HL-60/S4 treated with phorbol 12-myristate 13-acetate at 8.2 ng/mL for 4 days and 3 days (cell line): ENCODE results near the gene TIAM1.

Experiments
- in situ Hi-C: fragments of 300-500 bp; cut with MboI; formaldehyde crosslinking; loops from 2 replicates; pipeline ENCODE4 v1.15.0; 2022; ENCODE audit warnings: low sequenced_read_pairs

TIAM1 gene

GRCh38 chr21:31218830-31219608, 125.0 kb downstream of the TIAM1 start:
- in situ Hi-C loops = no loop called here

- in situ Hi-C loops = no loop called here
Measured at GRCh38 chr21:31216206-31216605, 127.9 kb downstream of the TIAM1 start.

- in situ Hi-C loops = no loop called here
Measured at GRCh38 chr21:31213787-31214186, 130.3 kb downstream of the TIAM1 start.

GRCh38 chr21:31211836-31212235, 132.2 kb downstream of the TIAM1 start:
- in situ Hi-C loops = no loop called here

- in situ Hi-C loops = no loop called here
Measured at GRCh38 chr21:31205412-31205811, 138.6 kb downstream of the TIAM1 start.

GRCh38 chr21:31204801-31205200, 139.3 kb downstream of the TIAM1 start:
- in situ Hi-C loops = no loop called here

GRCh38 chr21:31203431-31204054, 140.5 kb downstream of the TIAM1 start:
- in situ Hi-C loops = no loop called here

GRCh38 chr21:31201548-31201947, 142.5 kb downstream of the TIAM1 start:
- in situ Hi-C loops = no loop called here

GRCh38 chr21:31201144-31201543, 142.9 kb downstream of the TIAM1 start:
- in situ Hi-C loops = no loop called here

- in situ Hi-C loops = loop anchor here (10.0 kb wide), 1 partner anchor 386 kb away; no protein-coding TSS in a partner anchor
Measured at GRCh38 chr21:31198575-31198974, 145.5 kb downstream of the TIAM1 start.

- in situ Hi-C loops = loop anchor here (10.0 kb wide), 1 partner anchor 388 kb away; no protein-coding TSS in a partner anchor
Measured at GRCh38 chr21:31196724-31197123, 147.3 kb downstream of the TIAM1 start.

GRCh38 chr21:31195334-31196015, 148.6 kb downstream of the TIAM1 start:
- in situ Hi-C loops = loop anchor here (10.0 kb wide), 1 partner anchor 389 kb away; no protein-coding TSS in a partner anchor

GRCh38 chr21:31194510-31195293, 149.4 kb downstream of the TIAM1 start:
- in situ Hi-C loops = loop anchor here (10.0 kb wide), 1 partner anchor 390 kb away; no protein-coding TSS in a partner anchor

GRCh38 chr21:31193761-31194160, 150.3 kb downstream of the TIAM1 start:
- in situ Hi-C loops = loop anchor here (10.0 kb wide), 1 partner anchor 391 kb away; no protein-coding TSS in a partner anchor

- in situ Hi-C loops = loop anchor here (10.0 kb wide), 1 partner anchor 393 kb away; no protein-coding TSS in a partner anchor
Measured at GRCh38 chr21:31191553-31191952, 152.5 kb downstream of the TIAM1 start.

- in situ Hi-C loops = loop anchor here (10.0 kb wide), 1 partner anchor 394 kb away; no protein-coding TSS in a partner anchor
Measured at GRCh38 chr21:31190516-31190915, 153.5 kb downstream of the TIAM1 start.

GRCh38 chr21:31187499-31187898, 156.6 kb downstream of the TIAM1 start:
- in situ Hi-C loops = loop anchor here (10.0 kb wide), 1 partner anchor 73 kb away; no protein-coding TSS in a partner anchor

GRCh38 chr21:31186916-31187315, 157.1 kb downstream of the TIAM1 start:
- in situ Hi-C loops = loop anchor here (10.0 kb wide), 1 partner anchor 72 kb away; no protein-coding TSS in a partner anchor

GRCh38 chr21:31185663-31186062, 158.4 kb downstream of the TIAM1 start:
- in situ Hi-C loops = loop anchor here (10.0 kb wide), 1 partner anchor 71 kb away; no protein-coding TSS in a partner anchor

GRCh38 chr21:31184876-31185275, 159.2 kb downstream of the TIAM1 start:
- in situ Hi-C loops = loop anchor here (10.0 kb wide), 1 partner anchor 70 kb away; no protein-coding TSS in a partner anchor
